OCI-LY3 (cell line): Measurements from ENCODE around the gene RGPD3.

Experiments
- CTCF ChIP-seq: fragments of 200-600, 300-600 bp; sonication (generic); IDR thresholded peaks from 2 replicates; pipeline ENCODE4 v1.5.1; 2014; ENCODE audit warnings: antibody characterized with exemption, low read length, low read depth
- EZH2phosphoT487 ChIP-seq: fragments of 200-600 bp; shearing (Covaris generic); IDR thresholded peaks from 2 replicates; pipeline ENCODE4 v1.6.1; 2018; ENCODE audit warnings: antibody characterized with exemption, mixed run types, low read depth

GRCh38 chr2:106350980-106351379, 117.2 kb downstream of the RGPD3 start:
- TF ChIP-seq CTCF = no peak
- TF ChIP-seq EZH2phosphoT487 = no peak
